ENCODE measurements around the gene PALM.

PALM gene

GRCh38 chr19:748274-748598 lies 39.5 kb downstream of the PALM start:
- TF ChIP-seq NFIC (IDR thresholded peaks at IDR 0.05) (no peak), EGR1 (IDR thresholded peaks at IDR 0.05) (no peak), USF1 (IDR thresholded peaks at IDR 0.05) (no peak), CREB1 (IDR thresholded peaks at IDR 0.05; ENCODE audit: low read depth) (no peak), CEBPB (IDR thresholded peaks at IDR 0.05) (no peak), TAF1 (IDR thresholded peaks at IDR 0.05; ENCODE audit: low read depth) (no peak), YY1 (IDR thresholded peaks at IDR 0.05; ENCODE audit: low read depth) (no peak), ZBTB7A (IDR thresholded peaks at IDR 0.05; ENCODE audit: low read depth) (no peak)
- TF ChIP-seq, protein P1, sequence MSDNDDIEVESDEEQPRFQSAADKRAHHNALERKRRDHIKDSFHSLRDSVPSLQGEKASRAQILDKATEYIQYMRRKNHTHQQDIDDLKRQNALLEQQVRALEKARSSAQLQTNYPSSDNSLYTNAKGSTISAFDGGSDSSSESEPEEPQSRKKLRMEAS (IDR thresholded peaks at IDR 0.05), result no peak

DNA sequence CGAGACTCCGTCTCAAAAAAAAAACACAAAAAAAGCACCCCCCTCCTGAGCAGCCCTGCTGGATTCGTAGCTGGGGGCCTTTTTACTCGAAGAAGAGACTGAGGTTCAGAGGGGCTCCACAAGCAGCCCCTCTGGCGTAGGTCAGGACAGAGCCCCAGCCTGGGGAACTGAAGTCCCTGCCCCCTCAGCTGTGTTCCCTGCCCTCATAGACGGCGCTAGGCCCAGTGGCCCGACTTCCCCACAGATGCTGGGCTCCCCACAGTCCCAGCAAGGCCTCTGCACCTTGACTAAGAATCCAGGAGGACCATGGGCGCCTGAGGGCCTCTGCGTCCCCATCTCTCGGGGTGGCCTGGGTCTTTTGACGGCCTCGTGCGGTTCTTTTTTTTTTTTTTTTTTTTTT lies 41.1 kb downstream of the PALM start:
- no peak for TF ChIP-seq REST (IDR thresholded peaks at IDR 0.05; ENCODE audit: low read depth)
- no peak for TF ChIP-seq CEBPB (IDR thresholded peaks at IDR 0.05)
- no peak for TF ChIP-seq TEAD4 (IDR thresholded peaks at IDR 0.05)
- TF ChIP-seq, protein P1 (IDR thresholded peaks at IDR 0.05), result no peak
- no peak for TF ChIP-seq EP300 (IDR thresholded peaks at IDR 0.05; ENCODE audit: borderline replicate concordance)
- TF ChIP-seq USF1 (IDR thresholded peaks at IDR 0.05), result no peak
- TF ChIP-seq RAD21 (IDR thresholded peaks at IDR 0.05; ENCODE audit: low read depth), result no peak
- TF ChIP-seq ZBTB7A (IDR thresholded peaks at IDR 0.05; ENCODE audit: low read depth), result no peak
- TF ChIP-seq YY1 (IDR thresholded peaks at IDR 0.05; ENCODE audit: low read depth), result no peak
- no peak for TF ChIP-seq TAF1 (IDR thresholded peaks at IDR 0.05; ENCODE audit: low read depth)
- TF ChIP-seq TCF12 (IDR thresholded peaks at IDR 0.05; ENCODE audit: low read depth), result no peak

GRCh38 chr19:750640-751423 lies 42.1 kb downstream of the PALM start, which contains the start of gene MISP:
MISP (plus strand) TSS chr19:751112; CDS start chr19:756947, 5,835 bp downstream.
- TF ChIP-seq TAF1 (IDR thresholded peaks at IDR 0.05; ENCODE audit: low read depth), result peak; percentile 78
- TF ChIP-seq CREB1 (IDR thresholded peaks at IDR 0.05; ENCODE audit: low read depth), result no peak
- no peak; the same call in 1 of the 2 replicates for TF ChIP-seq TEAD4 (IDR thresholded peaks at IDR 0.05)
- no peak; the same call in 1 of the 2 replicates for TF ChIP-seq EGR1 (IDR thresholded peaks at IDR 0.05)
- TF ChIP-seq EP300 (IDR thresholded peaks at IDR 0.05; ENCODE audit: borderline replicate concordance), result peak; percentile 81
- 0 out of 2 replicates have a peak, but pooled peaks have one; percentile 22 for TF ChIP-seq USF1 (IDR thresholded peaks at IDR 0.05)
- no peak for TF ChIP-seq CEBPB (IDR thresholded peaks at IDR 0.05)
- TF ChIP-seq FOXM1 (IDR thresholded peaks at IDR 0.05; ENCODE audit: borderline replicate concordance, low read depth), result peak; percentile 30; the same call in 1 of the 2 replicates
- TF ChIP-seq REST (IDR thresholded peaks at IDR 0.05; ENCODE audit: low read depth), result no peak
- TF ChIP-seq YY1 (IDR thresholded peaks at IDR 0.05; ENCODE audit: low read depth), result peak; percentile 20; the same call in 1 of the 2 replicates
- TF ChIP-seq, protein P1 (IDR thresholded peaks at IDR 0.05), result peak; percentile 47; the same call in 1 of the 2 replicates
- peak; percentile 92 for TF ChIP-seq NFIC (IDR thresholded peaks at IDR 0.05)
- TF ChIP-seq TCF12 (IDR thresholded peaks at IDR 0.05; ENCODE audit: low read depth), result peak; percentile 97
- TF ChIP-seq ZBTB7A (IDR thresholded peaks at IDR 0.05; ENCODE audit: low read depth), result peak; percentile 71
- TF ChIP-seq RAD21 (IDR thresholded peaks at IDR 0.05; ENCODE audit: low read depth), result peak; percentile 27; the same call in 1 of the 2 replicates

DNA sequence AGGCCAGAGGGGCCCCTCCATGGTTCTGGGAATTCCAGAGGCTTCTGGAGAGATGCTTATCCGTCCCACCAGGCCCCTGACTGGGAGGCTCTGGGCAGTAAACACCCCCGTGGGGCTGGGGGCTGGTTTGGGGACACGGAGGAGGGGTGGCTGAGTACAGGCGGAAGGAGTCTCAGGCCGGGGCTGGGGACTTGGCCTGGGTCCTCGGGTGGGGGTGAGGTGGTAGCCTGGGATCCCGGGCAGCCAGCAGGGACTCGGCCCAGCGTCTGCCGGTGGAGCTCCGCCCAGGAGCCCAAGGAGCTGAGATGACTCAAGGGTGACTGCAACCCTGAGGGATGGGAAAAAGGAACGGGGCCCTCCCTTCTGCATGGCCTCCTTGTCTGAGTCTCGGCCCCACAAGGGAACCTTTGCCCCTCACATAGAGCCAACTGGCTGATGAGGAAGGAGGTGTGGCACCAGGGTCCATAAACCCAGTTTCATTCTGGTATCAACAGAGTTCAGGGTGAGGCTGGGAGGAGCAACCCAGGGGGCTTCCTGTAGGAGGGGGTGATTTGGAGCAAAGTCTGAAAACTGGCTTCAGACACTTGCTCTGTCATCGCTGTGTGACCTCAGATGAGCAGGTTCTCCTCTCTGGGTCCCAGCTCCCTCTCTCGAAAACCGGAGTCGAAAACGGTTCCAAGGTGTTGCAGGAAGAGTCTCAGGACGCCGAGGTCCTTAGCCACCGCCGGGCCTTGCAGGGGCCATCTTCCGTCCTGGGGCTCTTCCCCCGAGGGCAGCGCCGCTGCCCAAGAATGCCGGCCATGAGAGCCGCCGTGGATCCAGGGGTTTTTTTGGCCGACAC lies 43.0 kb downstream of the PALM start:
- TF ChIP-seq YY1 (IDR thresholded peaks at IDR 0.05; ENCODE audit: low read depth), result no peak
- TF ChIP-seq, protein P1 (IDR thresholded peaks at IDR 0.05), result no peak
- TF ChIP-seq TEAD4 (IDR thresholded peaks at IDR 0.05), result no peak
- TF ChIP-seq TAF1 (IDR thresholded peaks at IDR 0.05; ENCODE audit: low read depth), result no peak
- TF ChIP-seq FOXM1 (IDR thresholded peaks at IDR 0.05; ENCODE audit: borderline replicate concordance, low read depth), result no peak
- TF ChIP-seq ZBTB7A (IDR thresholded peaks at IDR 0.05; ENCODE audit: low read depth), result no peak; the same call in 1 of the 2 replicates
- TF ChIP-seq TCF12 (IDR thresholded peaks at IDR 0.05; ENCODE audit: low read depth), result no peak
- no peak for TF ChIP-seq CREB1 (IDR thresholded peaks at IDR 0.05; ENCODE audit: low read depth)
- no peak for TF ChIP-seq EP300 (IDR thresholded peaks at IDR 0.05; ENCODE audit: borderline replicate concordance)
- no peak for TF ChIP-seq NFIC (IDR thresholded peaks at IDR 0.05)
